MM.1S (cell line): ENCODE measurements around the gene SRPK2.

Experiments
- DNase-seq: peaks from one replicate; pipeline ENCODE4 v3.0.0-alpha.2; 2015
- H2AFZ ChIP-seq: fragments of 300-600 bp; sonication (generic); 2 replicates; pipeline ENCODE4 v1.6.0; 2016; ENCODE audit warnings: antibody characterized with exemption, low read length
- H3F3A ChIP-seq: fragments of 300-600 bp; sonication (generic); 2 replicates; pipeline ENCODE4 v1.6.1; 2016; ENCODE audit warnings: mild to moderate bottlenecking, antibody characterized with exemption, low read length, moderate library complexity, mixed read lengths; ENCODE audit not compliant: insufficient read depth
- H3K27ac ChIP-seq: fragments of 300-600 bp; sonication (generic); 2 replicates; pipeline ENCODE4 v1.5.1; 2016; ENCODE audit warnings: mild to moderate bottlenecking, low read length
- H3K27me3 ChIP-seq: fragments of 300-600 bp; sonication (generic); replicated peaks from 2 replicates; pipeline ENCODE4 v1.6.0; 2016; ENCODE audit warnings: low read length; ENCODE audit not compliant: insufficient read depth
- H3K36me3 ChIP-seq: fragments of 300-600 bp; sonication (generic); replicated peaks from 2 replicates; pipeline ENCODE4 v1.6.1; 2016; ENCODE audit warnings: mild to moderate bottlenecking, low read length, mixed read lengths; ENCODE audit not compliant: insufficient read depth
- H3K4me1 ChIP-seq: fragments of 300-600 bp; sonication (generic); 2 replicates; pipeline ENCODE4 v1.6.1; 2016; ENCODE audit warnings: low read length, mixed read lengths
- H3K4me2 ChIP-seq: fragments of 300-600 bp; sonication (generic); 2 replicates; pipeline ENCODE4 v1.6.0; 2016; ENCODE audit warnings: low read depth, low read length
- H3K4me3 ChIP-seq: fragments of 300-600 bp; sonication (generic); 2 replicates; pipeline ENCODE4 v1.5.1; 2016; ENCODE audit warnings: low read length, mixed read lengths
- H3K79me2 ChIP-seq: fragments of 300-600 bp; sonication (generic); 2 replicates; pipeline ENCODE4 v1.6.1; 2016; ENCODE audit warnings: mixed run types, low read length, mixed read lengths
- H3K9ac ChIP-seq: fragments of 300-600 bp; sonication (generic); 2 replicates; pipeline ENCODE4 v1.6.1; 2016; ENCODE audit warnings: low read length, mixed read lengths
- H3K9me2 ChIP-seq: fragments of 300-600 bp; sonication (generic); replicated peaks from 2 replicates; pipeline ENCODE4 v1.6.1; 2016; ENCODE audit warnings: mild to moderate bottlenecking, low read length, mixed read lengths; ENCODE audit not compliant: insufficient read depth
- H3K9me3 ChIP-seq: fragments of 300-600 bp; sonication (generic); replicated peaks from 2 replicates; pipeline ENCODE4 v1.6.1; 2016; ENCODE audit warnings: mild to moderate bottlenecking, low read length, mixed read lengths; ENCODE audit not compliant: insufficient read depth
- H4K20me1 ChIP-seq: fragments of 300-600 bp; sonication (generic); 2 replicates; pipeline ENCODE4 v1.6.1; 2016; ENCODE audit warnings: mild to moderate bottlenecking, low read length, moderate library complexity, mixed read lengths; ENCODE audit not compliant: insufficient read depth
- CTCF ChIP-seq: fragments of 300-600 bp; sonication (generic); IDR thresholded peaks from 2 replicates; pipeline ENCODE4 v1.5.1; 2016; ENCODE audit warnings: antibody characterized with exemption, low read length, mixed read lengths
- EZH2 ChIP-seq: fragments of 300-600 bp; sonication (generic); optimal IDR thresholded peaks from 2 replicates; pipeline ENCODE3; 2017; ENCODE audit warnings: low read depth, mild to moderate bottlenecking, antibody characterized with exemption, low read length, mixed read lengths
- EZH2phosphoT487 ChIP-seq: fragments of 300-600 bp; sonication (generic); IDR thresholded peaks from 2 replicates; pipeline ENCODE4 v1.6.1; 2018; ENCODE audit warnings: antibody characterized with exemption, low read length

Gene SRPK2

GRCh38 chr7:105149827-105150226 is 238.9 kb downstream of the SRPK2 start:
- DNase-seq, result no peak
- Histone ChIP-seq H3K4me3 (no peak overlapping the region), H4K20me1 (no peaks in the 10 kb centered on the region)

GRCh38 chr7:105141068-105141467 is 247.7 kb downstream of the SRPK2 start:
- DNase-seq, result no peak
- no peak overlapping the region for H3K27ac ChIP-seq
- H3K36me3 ChIP-seq, result peaks cover 4% of the 10 kb centered on the region; the same call in 1 of the 2 replicates
- H3K9me2 ChIP-seq, result no peaks in the 10 kb centered on the region
- H3K79me2 ChIP-seq, result peaks cover 36% of the 10 kb centered on the region
- H3K9ac ChIP-seq, result no peak overlapping the region
- H4K20me1 ChIP-seq, result no peaks in the 10 kb centered on the region
- no peak overlapping the region for H3K4me3 ChIP-seq
- H3K27me3 ChIP-seq, result no peaks in the 10 kb centered on the region
- H2AFZ ChIP-seq, result no peak overlapping the region
- no peak for TF ChIP-seq EZH2phosphoT487
- TF ChIP-seq CTCF, result peak; percentile 30
- H3K4me2 ChIP-seq, result no peak overlapping the region
- H3K4me1 ChIP-seq, result no peaks in the 10 kb centered on the region
- H3F3A ChIP-seq, result no peaks in the 10 kb centered on the region
- H3K9me3 ChIP-seq, result no peaks in the 10 kb centered on the region

More at GRCh38 chr7:105149827-105150226, 238.9 kb downstream of the SRPK2 start:
- H3K27me3 ChIP-seq, result no peaks in the 10 kb centered on the region
- peaks cover 13% of the 10 kb centered on the region; the same call in 1 of the 2 replicates for H3K79me2 ChIP-seq
- no peak overlapping the region for H3K27ac ChIP-seq
- no peaks in the 10 kb centered on the region for H3K9me3 ChIP-seq
- H3K4me1 ChIP-seq, result no peaks in the 10 kb centered on the region
- no peak overlapping the region for H3K9ac ChIP-seq
- H3K36me3 ChIP-seq, result no peaks in the 10 kb centered on the region
- H3F3A ChIP-seq, result no peaks in the 10 kb centered on the region
- no peak overlapping the region for H2AFZ ChIP-seq
- no peak overlapping the region for H3K4me2 ChIP-seq
- TF ChIP-seq EZH2, result no peak
- TF ChIP-seq EZH2phosphoT487, result no peak
- TF ChIP-seq CTCF, result no peak
- H3K9me2 ChIP-seq, result no peaks in the 10 kb centered on the region

- peaks cover 5% of the 10 kb centered on the region; the same call in 1 of the 2 replicates for H3K4me1 ChIP-seq
- H3K4me3 ChIP-seq, result no peak overlapping the region
- no peaks in the 10 kb centered on the region for H3K27me3 ChIP-seq
- H3K4me2 ChIP-seq, result no peak overlapping the region
- peaks cover 4% of the 10 kb centered on the region; the same call in 1 of the 2 replicates for H3K36me3 ChIP-seq
- no peak for DNase-seq
- no peak overlapping the region for H2AFZ ChIP-seq
- H4K20me1 ChIP-seq, result no peaks in the 10 kb centered on the region
- H3K27ac ChIP-seq, result no peak overlapping the region
- no peak for TF ChIP-seq EZH2
- TF ChIP-seq CTCF, result no peak
- no peak for TF ChIP-seq EZH2phosphoT487
- peaks cover 50% of the 10 kb centered on the region for H3K79me2 ChIP-seq
- no peak overlapping the region for H3K9ac ChIP-seq
- no peaks in the 10 kb centered on the region for H3K9me3 ChIP-seq
- H3F3A ChIP-seq, result no peaks in the 10 kb centered on the region
- no peaks in the 10 kb centered on the region for H3K9me2 ChIP-seq
Measured at GRCh38 chr7:105139381-105139780, 249.3 kb downstream of the SRPK2 start.
